LNCAP (cell line): ENCODE results near the gene THG1L.
A peak's percentile ranks its signal among the peaks of the same experiment; 100 is the strongest.

Source experiments
- TF ChIP-seq, protein P1 (sequence below): fragments of 450-650 bp; IDR thresholded peaks from 2 replicates; pipeline ENCODE4 v1.5.1; 2017; ENCODE audit warnings: mild to moderate bottlenecking

THG1L gene

GRCh38 chr5:157747766-157748700 lies 16.8 kb downstream of the THG1L start:
- TF ChIP-seq, protein P1, sequence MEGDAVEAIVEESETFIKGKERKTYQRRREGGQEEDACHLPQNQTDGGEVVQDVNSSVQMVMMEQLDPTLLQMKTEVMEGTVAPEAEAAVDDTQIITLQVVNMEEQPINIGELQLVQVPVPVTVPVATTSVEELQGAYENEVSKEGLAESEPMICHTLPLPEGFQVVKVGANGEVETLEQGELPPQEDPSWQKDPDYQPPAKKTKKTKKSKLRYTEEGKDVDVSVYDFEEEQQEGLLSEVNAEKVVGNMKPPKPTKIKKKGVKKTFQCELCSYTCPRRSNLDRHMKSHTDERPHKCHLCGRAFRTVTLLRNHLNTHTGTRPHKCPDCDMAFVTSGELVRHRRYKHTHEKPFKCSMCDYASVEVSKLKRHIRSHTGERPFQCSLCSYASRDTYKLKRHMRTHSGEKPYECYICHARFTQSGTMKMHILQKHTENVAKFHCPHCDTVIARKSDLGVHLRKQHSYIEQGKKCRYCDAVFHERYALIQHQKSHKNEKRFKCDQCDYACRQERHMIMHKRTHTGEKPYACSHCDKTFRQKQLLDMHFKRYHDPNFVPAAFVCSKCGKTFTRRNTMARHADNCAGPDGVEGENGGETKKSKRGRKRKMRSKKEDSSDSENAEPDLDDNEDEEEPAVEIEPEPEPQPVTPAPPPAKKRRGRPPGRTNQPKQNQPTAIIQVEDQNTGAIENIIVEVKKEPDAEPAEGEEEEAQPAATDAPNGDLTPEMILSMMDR = no peak

GRCh38 chr5:157748760-157749461 lies 17.7 kb downstream of the THG1L start:
- TF ChIP-seq, protein P1 = no peak

DNA sequence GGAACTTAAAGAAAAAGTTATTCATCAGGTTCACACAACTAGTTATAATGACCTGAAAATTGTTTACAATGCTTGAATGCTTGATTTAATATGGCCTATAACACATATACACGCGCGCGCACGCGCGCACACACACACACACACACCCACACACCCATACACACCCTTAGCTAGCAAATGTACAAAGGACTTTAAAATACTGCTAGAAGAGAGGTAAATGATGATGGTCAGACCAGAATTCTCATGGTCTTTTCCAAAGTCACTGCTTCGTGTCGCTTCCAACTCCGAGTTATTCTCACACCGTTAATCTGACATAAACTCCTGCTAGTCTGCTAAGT lies 18.2 kb downstream of the THG1L start:
- TF ChIP-seq, protein P1 = no peak

DNA sequence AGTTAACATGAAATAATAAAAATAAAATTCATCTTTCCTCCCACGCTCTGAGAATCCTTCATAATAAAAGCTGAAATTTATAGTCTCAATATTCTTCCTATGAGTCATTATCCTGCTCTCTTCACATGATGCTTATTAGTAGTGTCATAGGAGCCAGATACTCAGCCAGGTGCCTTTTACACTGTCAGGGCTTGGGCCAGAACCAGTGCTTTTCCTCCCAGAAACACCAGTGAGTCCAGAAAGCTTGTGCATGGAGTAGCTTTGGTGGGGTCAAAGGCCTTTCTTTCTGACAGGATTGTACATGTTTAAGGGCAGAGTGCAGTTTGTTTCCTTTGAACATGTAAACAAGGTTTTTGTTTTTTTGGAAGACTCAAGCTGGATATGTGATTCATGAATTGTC lies 19.1 kb downstream of the THG1L start:
- TF ChIP-seq, protein P1 = no peak

- TF ChIP-seq, protein P1 = no peak
Measured at GRCh38 chr5:157756122-157756521, 24.9 kb downstream of the THG1L start.

DNA sequence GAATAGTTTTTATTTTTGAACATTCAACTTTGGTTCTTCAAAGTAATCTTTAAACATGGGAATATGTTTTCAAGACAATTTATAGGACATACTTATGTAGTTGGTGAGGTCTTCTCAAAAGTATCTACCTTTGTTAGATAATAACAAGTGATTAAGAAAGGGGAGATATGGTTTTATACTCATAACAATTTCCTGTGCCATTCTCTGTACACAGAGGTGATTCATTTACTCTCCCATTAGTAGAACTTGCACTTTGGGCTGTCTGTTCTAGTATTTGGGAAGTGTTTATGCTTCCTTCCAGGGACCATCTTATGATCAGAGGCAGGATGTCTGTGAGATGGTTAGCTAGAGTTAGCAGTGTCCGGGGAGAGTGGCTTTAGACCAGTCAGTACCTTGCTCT lies 27.5 kb downstream of the THG1L start:
- TF ChIP-seq, protein P1 = no peak

GRCh38 chr5:157761690-157762621 lies 30.7 kb downstream of the THG1L start:
- TF ChIP-seq, protein P1 = peak; percentile 80
